HL-60 (cell line): ENCODE measurements around the gene BMP15.

Source experiments
- DNase-seq, 2 experiments: peaks; one replicate each; pipeline ENCODE4 v3.0.0-alpha.2; 2010 to 2020; ENCODE audit warnings: low read depth in 1 of 2, low spot score in 1 of 2
- H3K27ac ChIP-seq: fragments of 250-450 bp; sonication (Bioruptor Pico); replicated peaks from 2 replicates; pipeline ENCODE4 v1.5.1; 2020; ENCODE audit warnings: mild to moderate bottlenecking, moderate library complexity
- H3K27me3 ChIP-seq: fragments of 250-450 bp; sonication (Bioruptor Pico); 2 replicates; pipeline ENCODE4 v1.5.1; 2021; ENCODE audit warnings: mild to moderate bottlenecking, moderate library complexity; ENCODE audit not compliant: insufficient read depth, poor library complexity, severe bottlenecking
- H3K4me3 ChIP-seq: replicated peaks from 2 replicates; pipeline ENCODE4 v1.5.1; 2011; ENCODE audit warnings: mild to moderate bottlenecking, control low read depth, low read length; ENCODE audit not compliant: insufficient read depth
- CTCF ChIP-seq: IDR thresholded peaks from one replicate; pipeline ENCODE4 v1.5.1; 2011; ENCODE audit warnings: low read length, control low read depth, inconsistent platforms; ENCODE audit not compliant: insufficient read depth
- GABPA ChIP-seq: IDR thresholded peaks from 2 replicates; pipeline ENCODE4 v1.6.1; 2012; ENCODE audit warnings: low read depth
- POLR2AphosphoS5 ChIP-seq: IDR thresholded peaks from 2 replicates; pipeline ENCODE4 v1.6.1; 2012; ENCODE audit warnings: low read depth
- REST ChIP-seq: IDR thresholded peaks from 2 replicates; pipeline ENCODE4 v1.6.1; 2012; ENCODE audit warnings: low read depth; ENCODE audit not compliant: insufficient replicate concordance
- SPI1 ChIP-seq: IDR thresholded peaks from 2 replicates; pipeline ENCODE4 v1.6.1; 2012; ENCODE audit warnings: low read depth, mild to moderate bottlenecking, borderline replicate concordance

Gene BMP15

GRCh38 chrX:50927127-50927526, 16.6 kb downstream of the BMP15 start:
- no peak for DNase-seq
- no peak overlapping the region for H3K4me3 ChIP-seq
- no peaks in the 10 kb centered on the region for H3K27me3 ChIP-seq
- TF ChIP-seq CTCF (no peak), SPI1 (no peak), REST (no peak), GABPA (no peak), POLR2AphosphoS5 (no peak)
- H3K27ac ChIP-seq: no peak overlapping the region

GRCh38 chrX:50941638-50942037, 31.1 kb downstream of the BMP15 start:
- DNase-seq: no peak
- TF ChIP-seq CTCF (no peak), SPI1 (no peak), REST (no peak), POLR2AphosphoS5 (no peak), GABPA (no peak)
- Histone ChIP-seq H3K27ac (no peak overlapping the region), H3K4me3 (no peak overlapping the region), H3K27me3 (no peaks in the 10 kb centered on the region)

GRCh38 chrX:50942471-50942870, 31.9 kb downstream of the BMP15 start:
- Histone ChIP-seq H3K27ac (no peak overlapping the region), H3K27me3 (no peaks in the 10 kb centered on the region), H3K4me3 (no peak overlapping the region)
- no peak for TF ChIP-seq GABPA
- no peak for TF ChIP-seq CTCF
- TF ChIP-seq SPI1: no peak
- no peak for TF ChIP-seq REST
- TF ChIP-seq POLR2AphosphoS5: no peak
- no peak for DNase-seq
